GM23248 (cell line): ENCODE measurements around the gene LYPD6B.

Experiments
- EZH2 ChIP-seq: fragments of 200-600 bp; sonication (generic); IDR thresholded peaks from 2 replicates; pipeline ENCODE4 v1.6.1; 2018; ENCODE audit warnings: antibody characterized with exemption, mild to moderate bottlenecking; ENCODE audit not compliant: insufficient read depth, poor library complexity, severe bottlenecking
- EZH2phosphoT487 ChIP-seq: fragments of 200-600 bp; sonication (generic); IDR thresholded peaks from 2 replicates; pipeline ENCODE4 v1.6.1; 2018; ENCODE audit warnings: antibody characterized with exemption, moderate library complexity, mild to moderate bottlenecking, low read depth; ENCODE audit not compliant: insufficient read depth

GRCh38 chr2:149068225-149068995, 29.9 kb downstream of the LYPD6B start:
- TF ChIP-seq EZH2phosphoT487 (no peak), EZH2 (no peak)
